HepG2 (cell line): ENCODE measurements around the gene SLC4A8. TPM values are rescaled to one million over a fixed set of nuclear protein-coding genes. Genes with fewer than 3 reads are reported as not detected.

Experiments used
- ATAC-seq: fragments of 200-7000 bp; cut with Tn5 transposase; 3 replicates; pipeline ENCODE4 v1.9.1; 2020; ENCODE audit warnings: mild to moderate bottlenecking, moderate library complexity
- BruUV-seq: library from RNA; stranded (reverse); fragments of 400-500 nt; replicated peaks from 2 replicates; lab custom pipeline; 2021; lab: Mats Ljungman, UMichigan
- CTCF ChIA-PET: fragments of 300-600 bp; formaldehyde crosslinking; extraction: SDS; loops from one replicate; lab custom pipeline; 2021; ENCODE audit warnings: low total read pairs, inconsistent platforms, low intra/inter-chr PET ratio; lab: Yijun Ruan, JAX
- POLR2A ChIA-PET: fragments of 350-600 bp; sonication (Branson Sonifier 250); formaldehyde crosslinking; loops from one replicate; lab custom pipeline; 2020; ENCODE audit warnings: antibody characterized with exemption, inconsistent platforms; lab: Yijun Ruan, JAX
- DNase-seq: peaks from one replicate; pipeline ENCODE4 v3.0.0-alpha.2; 2015; ENCODE audit warnings: low spot score
- FAIRE-seq: peaks from 3 replicates; lab custom pipeline; 2011; peaks lifted over from hg19 to GRCh38; lab: Jason Lieb, UNC
- H2AFZ ChIP-seq: one replicate; pipeline ENCODE4 v1.6.1; 2011; ENCODE audit warnings: low read length, inconsistent platforms
- H3K27ac ChIP-seq: fragments of 300-600 bp; 3 replicates; pipeline ENCODE4 v1.8.0; 2011; ENCODE audit warnings: mixed run types, mild to moderate bottlenecking, mixed read lengths, low read length, inconsistent platforms; ENCODE audit not compliant: insufficient read depth; ENCODE audit errors: extremely low read length
- H3K27me3 ChIP-seq, 2 experiments: fragments of 200-600 bp in 1 of 2; 2 replicates in 1 of 2; 3 replicates in 1 of 2; pipeline versions ENCODE4 v1.6.0 to v1.8.0; 2011; ENCODE audit warnings: low read length in 2 of 2, mild to moderate bottlenecking in 2 of 2, moderate library complexity in 2 of 2, inconsistent platforms in 1 of 2; ENCODE audit not compliant: insufficient read depth in 2 of 2, control insufficient read depth in 1 of 2
- H3K36me3 ChIP-seq, 2 experiments: fragments of 200-600 bp in 1 of 2; replicated peaks in 1 of 2; 2 replicates in 1 of 2; 3 replicates in 1 of 2; pipeline versions ENCODE4 v1.5.1 to v1.8.0; 2011; ENCODE audit warnings: low read length in 2 of 2, inconsistent platforms in 1 of 2; ENCODE audit not compliant: insufficient read depth in 2 of 2, control insufficient read depth in 1 of 2
- H3K4me1 ChIP-seq: 2 replicates; pipeline ENCODE4 v1.5.1; 2012; ENCODE audit warnings: low read length, inconsistent platforms; ENCODE audit not compliant: insufficient read depth
- H3K4me2 ChIP-seq: 2 replicates; pipeline ENCODE4 v1.6.0; 2011; ENCODE audit warnings: low read depth, low read length, inconsistent platforms
- H3K4me3 ChIP-seq, 3 experiments: fragments of 200-600 bp in 1 of 3; sonication (generic), shearing (Covaris generic) in 1 of 3; replicated peaks in 1 of 3; 2 replicates each; pipeline ENCODE4 v1.5.1; 2011 to 2016; ENCODE audit warnings: low read length in 3 of 3, inconsistent platforms in 2 of 3, low read depth in 2 of 3, mild to moderate bottlenecking in 2 of 3, control low read depth in 1 of 3, mixed read lengths in 1 of 3; ENCODE audit not compliant: insufficient read depth in 1 of 3
- H3K79me2 ChIP-seq: one replicate; pipeline ENCODE4 v1.6.1; 2011; ENCODE audit warnings: low read length, inconsistent platforms; ENCODE audit not compliant: insufficient read depth
- H3K9ac ChIP-seq: 2 replicates; pipeline ENCODE4 v1.6.0; 2011; ENCODE audit warnings: mild to moderate bottlenecking, low read depth, low read length, inconsistent platforms; ENCODE audit not compliant: insufficient read depth
- H3K9me3 ChIP-seq: 2 replicates; pipeline ENCODE4 v1.5.1; 2012; ENCODE audit warnings: mild to moderate bottlenecking, low read length
- H4K20me1 ChIP-seq: 2 replicates; pipeline ENCODE4 v1.6.0; 2011; ENCODE audit warnings: inconsistent platforms, mild to moderate bottlenecking, low read length, moderate library complexity; ENCODE audit not compliant: insufficient read depth
- CBX5 ChIP-seq: sonication (generic); formaldehyde crosslinking; IDR thresholded peaks from 2 replicates; pipeline ENCODE4 v1.4.0; 2020; ENCODE audit warnings: missing genetic modification reagents, borderline replicate concordance
- FOXP4 ChIP-seq: sonication (generic); formaldehyde crosslinking; IDR thresholded peaks from 2 replicates; pipeline ENCODE4 v1.4.0; 2020; ENCODE audit warnings: missing genetic modification reagents
- KLF15 ChIP-seq: sonication (generic); formaldehyde crosslinking; IDR thresholded peaks from 2 replicates; pipeline ENCODE4 v1.8.1; 2023; ENCODE audit warnings: borderline replicate concordance, mild to moderate bottlenecking, inconsistent platforms, missing genetic modification reagents, mixed read lengths
- NONO ChIP-seq, 2 experiments: fragments of 450-650 bp in 1 of 2; sonication (generic) in 1 of 2; formaldehyde crosslinking in 1 of 2; IDR thresholded peaks in 1 of 2; conservative IDR thresholded peaks in 1 of 2; 2 replicates each; pipeline versions ENCODE4 v1.6.1 to v1.8.0; 2017 to 2022; ENCODE audit warnings: mild to moderate bottlenecking in 1 of 2, missing genetic modification reagents in 1 of 2, moderate library complexity in 1 of 2
- SMAD3 ChIP-seq: sonication (generic); formaldehyde crosslinking; IDR thresholded peaks from 2 replicates; pipeline ENCODE4 v1.4.0; 2020; ENCODE audit warnings: missing genetic modification reagents
- SP5 ChIP-seq: IDR thresholded peaks from 2 replicates; pipeline ENCODE4 v1.6.1; 2016; ENCODE audit warnings: low read depth, borderline replicate concordance
- STAT5B ChIP-seq: sonication (generic); formaldehyde crosslinking; IDR thresholded peaks from 2 replicates; pipeline ENCODE4 v1.4.0; 2020; ENCODE audit warnings: missing genetic modification reagents
- ZEB1 ChIP-seq: IDR thresholded peaks from 2 replicates; pipeline ENCODE4 v1.6.1; 2012; ENCODE audit warnings: mild to moderate bottlenecking, low read depth, inconsistent platforms; ENCODE audit not compliant: insufficient replicate concordance
- ZNF326 ChIP-seq: sonication (generic); formaldehyde crosslinking; IDR thresholded peaks from 2 replicates; pipeline ENCODE4 v1.4.0; 2020; ENCODE audit warnings: missing genetic modification reagents, borderline replicate concordance
- ZNF691 ChIP-seq: sonication (generic); formaldehyde crosslinking; IDR thresholded peaks from 2 replicates; pipeline ENCODE4 v1.4.0; 2020; ENCODE audit warnings: missing genetic modification reagents, low read depth, mild to moderate bottlenecking, borderline replicate concordance
- ZNF709 ChIP-seq: sonication (generic); formaldehyde crosslinking; IDR thresholded peaks from 2 replicates; pipeline ENCODE4 v1.5.0; 2020; ENCODE audit warnings: mild to moderate bottlenecking, missing genetic modification reagents
- ZNF746 ChIP-seq: sonication (generic); formaldehyde crosslinking; IDR thresholded peaks from 2 replicates; pipeline ENCODE4 v1.8.0; 2022; ENCODE audit warnings: mild to moderate bottlenecking, missing genetic modification reagents
- ZNF800 ChIP-seq: sonication (generic); formaldehyde crosslinking; IDR thresholded peaks from 2 replicates; pipeline ENCODE4 v1.4.0; 2020; ENCODE audit warnings: missing genetic modification reagents
- WGBS: methylation state at CpG from one replicate; pipeline ENCODE4 v1.1.6; 2017; ENCODE audit warnings: low lambda C conversion rate; 5-methylcytosine and 5-hydroxymethylcytosine counted together
- in situ Hi-C: cut with HindIII; loops from 2 replicates; pipeline ENCODE4 v1.10.0; 2017; ENCODE audit warnings: low pct_unique_long_range_greater_than_20kb; ENCODE audit not compliant: extremely low pct_ligation_motif_present
- intact Hi-C: fragments of 100-400 bp; cut with micrococcal nuclease; formaldehyde crosslinking; loops from one replicate; pipeline ENCODE4 v1.10.0; 2022; ENCODE audit not compliant: unreplicated experiment
- polyA plus RNA-seq, 8 experiments: library from polyadenylated mRNA; depleted of rRNA in 3 of 8; stranded (reverse) in 7 of 8; unstranded in 1 of 8; fragments of >200 nt; fragmentation: Illumina TruSeq in 4 of 8; extraction: Trizol in 4 of 8; gene quantifications; 2 replicates each; pipeline versions ENCODE4 v1.2.1 to v1.2.3, GENCODE V29; 2011 to 2016; ENCODE audit warnings: low read depth in 4 of 8, missing spikeins in 1 of 8, mixed read lengths in 1 of 8; ENCODE audit not compliant: insufficient read depth in 1 of 8
- total RNA-seq, 5 experiments: library from RNA; depleted of rRNA; stranded (reverse); fragments of >200 nt; fragmentation: Illumina TruSeq; extraction: Trizol; gene quantifications; 2 replicates each; pipeline ENCODE4 v1.2.3, GENCODE V29; 2016; ENCODE audit warnings: low read depth in 1 of 5
- TF ChIP-seq, protein P1 (sequence below), 2 experiments: IDR thresholded peaks; 2 replicates each; pipeline ENCODE4 v1.6.1; 2011 to 2012; ENCODE audit warnings: low read length in 2 of 2, borderline replicate concordance in 1 of 2, low read depth in 1 of 2, mild to moderate bottlenecking in 1 of 2, moderate library complexity in 1 of 2

SLC4A8 gene
- total and polyA plus RNA-seq, 2 of the 13 experiments (the other 11 are each of a cell fraction or from before 2014, with no cell fraction given), result under 0.01 to 0.07 TPM

DNA sequence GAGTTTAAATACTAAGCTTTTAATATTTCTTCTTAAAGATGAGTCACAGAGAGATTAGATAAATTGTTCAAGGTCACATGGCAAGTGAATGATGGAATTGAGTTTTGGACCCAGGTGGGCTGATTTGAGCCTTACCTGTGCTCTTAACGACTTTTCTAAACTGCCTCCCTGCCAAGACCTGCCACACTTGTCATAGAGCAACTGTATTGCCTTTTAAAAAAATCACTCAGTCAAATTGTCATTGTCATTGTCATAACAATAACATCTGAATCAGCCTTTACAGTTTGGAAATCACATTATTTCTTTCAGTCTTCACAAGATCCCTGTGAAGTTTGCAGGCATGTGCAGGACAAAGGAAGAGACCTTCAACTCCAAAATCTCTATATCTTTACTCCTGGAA lies 25.7 kb downstream of the SLC4A8 start (continued):
- TF ChIP-seq, protein P1, sequence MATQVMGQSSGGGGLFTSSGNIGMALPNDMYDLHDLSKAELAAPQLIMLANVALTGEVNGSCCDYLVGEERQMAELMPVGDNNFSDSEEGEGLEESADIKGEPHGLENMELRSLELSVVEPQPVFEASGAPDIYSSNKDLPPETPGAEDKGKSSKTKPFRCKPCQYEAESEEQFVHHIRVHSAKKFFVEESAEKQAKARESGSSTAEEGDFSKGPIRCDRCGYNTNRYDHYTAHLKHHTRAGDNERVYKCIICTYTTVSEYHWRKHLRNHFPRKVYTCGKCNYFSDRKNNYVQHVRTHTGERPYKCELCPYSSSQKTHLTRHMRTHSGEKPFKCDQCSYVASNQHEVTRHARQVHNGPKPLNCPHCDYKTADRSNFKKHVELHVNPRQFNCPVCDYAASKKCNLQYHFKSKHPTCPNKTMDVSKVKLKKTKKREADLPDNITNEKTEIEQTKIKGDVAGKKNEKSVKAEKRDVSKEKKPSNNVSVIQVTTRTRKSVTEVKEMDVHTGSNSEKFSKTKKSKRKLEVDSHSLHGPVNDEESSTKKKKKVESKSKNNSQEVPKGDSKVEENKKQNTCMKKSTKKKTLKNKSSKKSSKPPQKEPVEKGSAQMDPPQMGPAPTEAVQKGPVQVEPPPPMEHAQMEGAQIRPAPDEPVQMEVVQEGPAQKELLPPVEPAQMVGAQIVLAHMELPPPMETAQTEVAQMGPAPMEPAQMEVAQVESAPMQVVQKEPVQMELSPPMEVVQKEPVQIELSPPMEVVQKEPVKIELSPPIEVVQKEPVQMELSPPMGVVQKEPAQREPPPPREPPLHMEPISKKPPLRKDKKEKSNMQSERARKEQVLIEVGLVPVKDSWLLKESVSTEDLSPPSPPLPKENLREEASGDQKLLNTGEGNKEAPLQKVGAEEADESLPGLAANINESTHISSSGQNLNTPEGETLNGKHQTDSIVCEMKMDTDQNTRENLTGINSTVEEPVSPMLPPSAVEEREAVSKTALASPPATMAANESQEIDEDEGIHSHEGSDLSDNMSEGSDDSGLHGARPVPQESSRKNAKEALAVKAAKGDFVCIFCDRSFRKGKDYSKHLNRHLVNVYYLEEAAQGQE (IDR thresholded peaks at IDR 0.05; ENCODE audit: borderline replicate concordance in 1 of 2, low read depth in 1 of 2, low read length in 2 of 2), result no peak
- TF ChIP-seq CBX5 (CRISPR knock-in tag), result no peak
- no peak for TF ChIP-seq NONO (IDR thresholded peaks at IDR 0.05)
- no peak for TF ChIP-seq NONO (CRISPR knock-in tag; conservative IDR thresholded peaks at IDR 0.05)

DNA sequence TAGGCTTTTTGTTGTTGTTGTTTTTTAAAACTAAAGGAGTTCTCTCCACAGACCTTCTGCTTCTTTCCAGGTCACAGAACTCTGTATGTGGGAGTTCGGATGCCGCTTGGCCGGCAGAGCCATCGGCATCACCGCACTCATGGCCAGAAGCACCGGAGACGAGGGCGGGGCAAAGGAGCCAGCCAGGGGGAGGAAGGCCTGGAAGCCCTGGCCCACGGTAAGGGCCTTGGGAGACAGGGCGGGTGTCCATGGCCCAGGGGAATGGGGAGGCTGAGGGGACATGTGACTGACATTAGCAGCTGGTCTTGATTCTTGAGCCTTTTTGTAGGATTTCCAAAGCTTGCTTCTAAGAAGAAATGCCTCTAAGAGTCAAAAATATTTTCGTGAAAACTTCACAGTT lies 26.2 kb downstream of the SLC4A8 start:
- no peaks in the 10 kb centered on the region for H3K79me2 ChIP-seq
- in situ Hi-C loops, result no loop called here
- H3K27ac ChIP-seq, result no peak overlapping the region
- H4K20me1 ChIP-seq, result no peaks in the 10 kb centered on the region
- H3K4me3 ChIP-seq, result no peak overlapping the region
- no peak overlapping the region for H2AFZ ChIP-seq
- DNase-seq (no peak), ATAC-seq (no peak), FAIRE-seq (no peak)
- no peaks in the 10 kb centered on the region for H3K36me3 ChIP-seq
- POLR2A ChIA-PET, result no interaction called here
- no TSS peak for BruUV-seq
- 75% methylated on average over 11 of the region's 11 CpGs for WGBS
- no peak overlapping the region for H3K9ac ChIP-seq
- H3K27me3 ChIP-seq, result no peaks in the 10 kb centered on the region
- no peaks in the 10 kb centered on the region for H3K9me3 ChIP-seq
- intact Hi-C loops, result no loop called here
- no peak overlapping the region for H3K4me2 ChIP-seq
- CTCF ChIA-PET, result no interaction called here
- peaks cover 6% of the 10 kb centered on the region for H3K4me1 ChIP-seq
- no peak for TF ChIP-seq SP5
- TF ChIP-seq ZNF709 (CRISPR knock-in tag), result no peak
- TF ChIP-seq SMAD3, result no peak
- no peak for TF ChIP-seq ZNF800
- no peak for TF ChIP-seq ZEB1
- no peak for TF ChIP-seq KLF15 (CRISPR knock-in tag)
- no peak for TF ChIP-seq ZNF746 (CRISPR knock-in tag)
- TF ChIP-seq STAT5B (CRISPR knock-in tag), result no peak
- TF ChIP-seq ZNF691, result no peak
- no peak for TF ChIP-seq ZNF326 (CRISPR knock-in tag)
- no peak for TF ChIP-seq FOXP4
